A549 (cell line): Measurements from ENCODE around the gene RNF130. TPM values are rescaled to one million over a fixed set of nuclear protein-coding genes. Genes with fewer than 3 reads are reported as not detected.

Experiments
- ATAC-seq, 2 experiments: fragments of 200-7000 bp in 1 of 2; fragments of >200 bp in 1 of 2; cut with Nextera tagmentation in 1 of 2; cut with Tn5 transposase in 1 of 2; 3 replicates each; pipeline versions ENCODE4 v1.8.0 to v1.9.1; 2018 to 2020; ENCODE audit warnings: mild to moderate bottlenecking in 1 of 2, moderate library complexity in 1 of 2
- CTCF ChIA-PET: fragments of 300-600 bp; sonication (Branson Sonifier 250); formaldehyde crosslinking; extraction: SDS; loops from one replicate; lab custom pipeline; 2021; ENCODE audit warnings: antibody characterized with exemption, inconsistent platforms; lab: Yijun Ruan, JAX
- POLR2A ChIA-PET: fragments of 350-600 bp; formaldehyde crosslinking; extraction: SDS; loops from one replicate; lab custom pipeline; 2021; ENCODE audit warnings: antibody characterized with exemption, inconsistent platforms; lab: Yijun Ruan, JAX
- DNase-seq, 2 experiments: peaks; one replicate each; pipeline versions ENCODE4 v3.0.0 to v3.0.0-alpha.2; 2011 to 2016; ENCODE audit warnings: low read depth in 1 of 2, low spot score in 1 of 2
- FAIRE-seq: peaks from 2 replicates; lab custom pipeline; 2011; peaks lifted over from hg19 to GRCh38; lab: Jason Lieb, UNC
- H3K27ac ChIP-seq, 2 experiments: fragments of >200 bp; sonication (Bioruptor Twin); formaldehyde crosslinking; 3 replicates each; pipeline ENCODE4 v1.5.1; 2016 to 2017
- H3K4me1 ChIP-seq: fragments of >200 bp; sonication (Bioruptor Twin); formaldehyde crosslinking; 3 replicates; pipeline ENCODE4 v1.6.1; 2016
- H3K4me2 ChIP-seq: fragments of >200 bp; sonication (Bioruptor Twin); formaldehyde crosslinking; 3 replicates; pipeline ENCODE4 v1.6.1; 2016
- H3K4me3 ChIP-seq: fragments of >200 bp; sonication (Bioruptor Twin); formaldehyde crosslinking; 3 replicates; pipeline ENCODE4 v1.5.1; 2016
- H3K9me3 ChIP-seq: fragments of >200 bp; sonication (Bioruptor Twin); formaldehyde crosslinking; 3 replicates; pipeline ENCODE4 v1.6.1; 2016
- CBX2 ChIP-seq: fragments of 200-600 bp; sonication (generic); IDR thresholded peaks from 2 replicates; pipeline ENCODE4 v1.6.1; 2016; ENCODE audit warnings: low read depth, mild to moderate bottlenecking, borderline replicate concordance
- CEBPB ChIP-seq, 2 experiments: fragments of >200 bp in 1 of 2; sonication (Bioruptor Twin) in 1 of 2; formaldehyde crosslinking in 1 of 2; IDR thresholded peaks; 2 replicates each; pipeline ENCODE4 v1.6.1; 2012 to 2016
- CHD4 ChIP-seq: fragments of 200-600 bp; sonication (generic); IDR thresholded peaks from 2 replicates; pipeline ENCODE4 v1.6.1; 2016; ENCODE audit warnings: antibody characterized with exemption, mild to moderate bottlenecking, borderline replicate concordance
- E2F6 ChIP-seq: IDR thresholded peaks from 2 replicates; pipeline ENCODE4 v1.6.1; 2012; ENCODE audit warnings: low read depth, borderline replicate concordance
- EHMT2 ChIP-seq: fragments of 200-600 bp; sonication (generic); IDR thresholded peaks from 2 replicates; pipeline ENCODE4 v1.6.1; 2016; ENCODE audit warnings: antibody characterized with exemption, low read depth, mild to moderate bottlenecking, moderate library complexity
- ELK1 ChIP-seq: fragments of 150-350 bp; IDR thresholded peaks from 2 replicates; pipeline ENCODE4 v1.6.1; 2014; ENCODE audit warnings: low read depth, mild to moderate bottlenecking, low read length
- ESRRA ChIP-seq: fragments of 150-350 bp; IDR thresholded peaks from 2 replicates; pipeline ENCODE4 v1.6.1; 2014; ENCODE audit warnings: mild to moderate bottlenecking, low read length, borderline replicate concordance
- FOSL2 ChIP-seq, 2 experiments: fragments of 450-650 bp in 1 of 2; fragments of >200 bp in 1 of 2; sonication (Bioruptor Twin) in 1 of 2; formaldehyde crosslinking; IDR thresholded peaks; 2 replicates each; pipeline versions ENCODE4 v1.5.0 to v1.6.1; 2016 to 2020; ENCODE audit warnings: mild to moderate bottlenecking in 1 of 2, moderate library complexity in 1 of 2
- JUNB ChIP-seq: fragments of >200 bp; sonication (Bioruptor Twin); formaldehyde crosslinking; IDR thresholded peaks from 2 replicates; pipeline ENCODE4 v1.6.1; 2016
- MAX ChIP-seq: IDR thresholded peaks from 2 replicates; pipeline ENCODE4 v1.6.1; 2012
- MYC ChIP-seq: IDR thresholded peaks from 2 replicates; pipeline ENCODE4 v1.6.1; 2012; ENCODE audit warnings: mild to moderate bottlenecking, inconsistent platforms, low read length, improper control_type of control experiment, borderline replicate concordance
- NR3C1 ChIP-seq: fragments of >200 bp; sonication (Bioruptor Twin); formaldehyde crosslinking; IDR thresholded peaks from 3 replicates; pipeline ENCODE4 v1.6.1; 2017
- PHF8 ChIP-seq: fragments of 200-600 bp; sonication (generic); IDR thresholded peaks from 2 replicates; pipeline ENCODE4 v1.6.1; 2016; ENCODE audit warnings: low read depth, mild to moderate bottlenecking, antibody characterized with exemption, moderate library complexity, borderline replicate concordance
- POLR2A ChIP-seq: IDR thresholded peaks from 2 replicates; pipeline ENCODE4 v1.6.1; 2012; ENCODE audit warnings: mild to moderate bottlenecking, low read length
- POLR2AphosphoS2 ChIP-seq: conservative IDR thresholded peaks from 2 replicates; pipeline ENCODE4 v1.6.1; 2012; ENCODE audit warnings: low read length, improper control_type of control experiment, inconsistent platforms
- RCOR1 ChIP-seq: fragments of 150-350 bp; IDR thresholded peaks from 2 replicates; pipeline ENCODE4 v1.6.1; 2014; ENCODE audit warnings: antibody characterized with exemption, low read length, low read depth
- TFCP2L1 ChIP-seq: fragments of 250-450 bp; sonication (Bioruptor Pico); IDR thresholded peaks from 2 replicates; pipeline ENCODE4 v1.5.0; 2021; ENCODE audit warnings: mild to moderate bottlenecking
- ZC3H11A ChIP-seq: fragments of 450-650 bp; IDR thresholded peaks from 2 replicates; pipeline ENCODE4 v1.6.1; 2014; ENCODE audit warnings: antibody characterized with exemption, mild to moderate bottlenecking
- WGBS: methylation state at CpG from one replicate; pipeline ENCODE4 v1.1.6; 2017; ENCODE audit errors: missing lambda C conversion rate; 5-methylcytosine and 5-hydroxymethylcytosine counted together
- polyA plus RNA-seq, 4 experiments: library from polyadenylated mRNA; depleted of rRNA in 3 of 4; stranded (reverse); fragments of >200 nt; fragmentation: RNase III in 1 of 4; extraction: RNeasy Plus Mini Kit Qiagen cat#74134 plus additional on column Dnase treatment in 1 of 4; gene quantifications; 2 replicates in 3 of 4; 3 replicates in 1 of 4; pipeline ENCODE4 v1.2.3, GENCODE V29; 2011 to 2017

RNF130 gene
- polyA plus RNA-seq, 2 of the 4 experiments (the other 2 are of a cell fraction) = 33.3 to 50.1 TPM

GRCh38 chr5:180034564-180034963 lies 37.0 kb downstream of the RNF130 start:
- H3K4me1 ChIP-seq = no peaks in the 10 kb centered on the region
- no peak for ATAC-seq
- POLR2A ChIA-PET = no interaction called here
- H3K4me2 ChIP-seq = no peak overlapping the region
- no peak for TF ChIP-seq FOSL2 (IDR thresholded peaks at IDR 0.05)
- peak; percentile 41; the same call in 1 of the 2 replicates for TF ChIP-seq FOSL2 (CRISPR knock-in tag; IDR thresholded peaks at IDR 0.05)
- TF ChIP-seq EHMT2 = no peak
- TF ChIP-seq, all 56 proteins: peak for 1
- H3K4me3 ChIP-seq = no peak overlapping the region
- WGBS = 89% methylated on average over 2 of the region's 2 CpGs
- H3K27ac ChIP-seq = no peak overlapping the region
- CTCF ChIA-PET = no interaction called here
- no peak for DNase-seq
- FAIRE-seq = no peak
- peaks cover 17% of the 10 kb centered on the region; the same call in 2 of the 3 replicates for H3K9me3 ChIP-seq

GRCh38 chr5:180027459-180028089 lies 44.0 kb downstream of the RNF130 start:
- Histone ChIP-seq H3K4me2 (no peak overlapping the region), H3K4me1 (no peaks in the 10 kb centered on the region), H3K27ac (no peak overlapping the region), H3K4me3 (no peak overlapping the region), H3K9me3 (no peaks in the 10 kb centered on the region)
- CTCF ChIA-PET = interaction anchor here (1.3 to 2.5 kb wide), 4 partner anchors 14 to 64 kb away, joined by 3 to 7 read pairs (median 5); no protein-coding TSS in a partner anchor
- POLR2A ChIA-PET = no interaction called here
- DNase-seq = no peak
- WGBS = 92% methylated on average over 15 of the region's 15 CpGs
- no peak for FAIRE-seq
- ATAC-seq = peak; percentile 23 to 43; a peak in 2 of 6 replicates
- TF ChIP-seq TFCP2L1 (CRISPR knock-in tag) (no peak), RCOR1 (no peak), ESRRA (no peak), CBX2 (no peak), ELK1 (no peak), POLR2AphosphoS2 (no peak), ZC3H11A (no peak)

GRCh38 chr5:180026734-180027458 lies 44.7 kb downstream of the RNF130 start:
- Histone ChIP-seq H3K4me1 (no peaks in the 10 kb centered on the region), H3K4me3 (no peak overlapping the region), H3K4me2 (no peak overlapping the region)
- WGBS = 69% methylated on average over 5 of the region's 5 CpGs
- CTCF ChIA-PET = interaction anchor here (1.0 to 2.5 kb wide), 4 partner anchors 13 to 118 kb away, joined by 3 to 7 read pairs (median 5); no protein-coding TSS in a partner anchor
- TF ChIP-seq MAX = no peak
- TF ChIP-seq POLR2A = no peak
- TF ChIP-seq JUNB = no peak
- TF ChIP-seq CEBPB (IDR thresholded peaks at IDR 0.05) = no peak
- no peak for TF ChIP-seq NR3C1
- TF ChIP-seq E2F6 = no peak
- no peak for TF ChIP-seq TFCP2L1 (CRISPR knock-in tag)
- no peak for TF ChIP-seq PHF8
- TF ChIP-seq, all 56 proteins: peak for 0
- FAIRE-seq = no peak
- Histone ChIP-seq H3K9me3 (no peaks in the 10 kb centered on the region), H3K27ac (no peak overlapping the region)
- no peak for DNase-seq
- POLR2A ChIA-PET = no interaction called here
- ATAC-seq = peak; percentile 25 to 43; a peak in 2 of 6 replicates

GRCh38 chr5:180026320-180026719 lies 45.2 kb downstream of the RNF130 start:
- WGBS = 63% methylated on average over 4 of the region's 4 CpGs
- Histone ChIP-seq H3K4me2 (no peak overlapping the region), H3K27ac (no peak overlapping the region), H3K9me3 (no peaks in the 10 kb centered on the region), H3K4me3 (no peak overlapping the region), H3K4me1 (no peaks in the 10 kb centered on the region)
- FAIRE-seq (no peak), DNase-seq (peak in 1 of 2 experiments; percentile 5), ATAC-seq (0 out of 6 replicates have a peak, but pooled peaks of 1 of the 2 experiments have one; percentile 19)
- no peak for TF ChIP-seq MYC
- no peak for TF ChIP-seq CHD4
- ChIA-PET POLR2A (no interaction called here), CTCF (interaction anchor here (1.0 to 1.7 kb wide), 2 partner anchors 22 to 118 kb away, joined by 3 to 5 read pairs; no protein-coding TSS in a partner anchor)
